Measurements from ENCODE around the gene VPS35L. TPM values are rescaled to one million over a fixed set of nuclear protein-coding genes. Genes with fewer than 3 reads are reported as not detected.
"Not testable (repeated sequence)": the region's sequence is repeated elsewhere in the genome, so short reads cannot be mapped to it uniquely, and the experiment has no call there.

VPS35L gene
- total and polyA plus RNA-seq, 10 of the 15 experiments (the other 5 are each of a cell fraction or from before 2014, with no cell fraction given) = 14.9 to 44.1 (median 26.3) TPM

DNA sequence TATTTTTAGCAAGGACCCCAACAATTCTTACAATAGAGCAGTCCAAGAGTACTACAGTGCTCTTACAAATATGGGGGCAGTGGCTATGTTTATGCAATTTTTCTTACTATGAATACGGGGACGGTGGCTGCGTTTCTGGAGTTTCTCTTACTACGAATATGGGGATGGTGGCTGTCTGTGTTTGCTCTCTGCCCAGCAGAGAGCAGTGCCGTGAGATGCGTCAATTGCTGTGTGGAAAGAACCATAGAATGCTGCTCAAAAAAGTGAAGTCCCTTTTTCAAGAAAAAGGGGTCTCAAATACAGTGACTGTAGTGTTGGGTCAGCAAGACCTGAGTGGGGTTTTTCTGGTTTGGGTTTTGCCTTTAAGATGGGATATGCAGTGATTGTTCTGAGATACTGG, 108.7 kb downstream of the VPS35L start (continued):
- TF ChIP-seq, protein P1, sequence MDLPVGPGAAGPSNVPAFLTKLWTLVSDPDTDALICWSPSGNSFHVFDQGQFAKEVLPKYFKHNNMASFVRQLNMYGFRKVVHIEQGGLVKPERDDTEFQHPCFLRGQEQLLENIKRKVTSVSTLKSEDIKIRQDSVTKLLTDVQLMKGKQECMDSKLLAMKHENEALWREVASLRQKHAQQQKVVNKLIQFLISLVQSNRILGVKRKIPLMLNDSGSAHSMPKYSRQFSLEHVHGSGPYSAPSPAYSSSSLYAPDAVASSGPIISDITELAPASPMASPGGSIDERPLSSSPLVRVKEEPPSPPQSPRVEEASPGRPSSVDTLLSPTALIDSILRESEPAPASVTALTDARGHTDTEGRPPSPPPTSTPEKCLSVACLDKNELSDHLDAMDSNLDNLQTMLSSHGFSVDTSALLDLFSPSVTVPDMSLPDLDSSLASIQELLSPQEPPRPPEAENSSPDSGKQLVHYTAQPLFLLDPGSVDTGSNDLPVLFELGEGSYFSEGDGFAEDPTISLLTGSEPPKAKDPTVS (IDR thresholded peaks at IDR 0.05; ENCODE audit: low read depth, low read length) = no peak
- TF ChIP-seq, protein P2, sequence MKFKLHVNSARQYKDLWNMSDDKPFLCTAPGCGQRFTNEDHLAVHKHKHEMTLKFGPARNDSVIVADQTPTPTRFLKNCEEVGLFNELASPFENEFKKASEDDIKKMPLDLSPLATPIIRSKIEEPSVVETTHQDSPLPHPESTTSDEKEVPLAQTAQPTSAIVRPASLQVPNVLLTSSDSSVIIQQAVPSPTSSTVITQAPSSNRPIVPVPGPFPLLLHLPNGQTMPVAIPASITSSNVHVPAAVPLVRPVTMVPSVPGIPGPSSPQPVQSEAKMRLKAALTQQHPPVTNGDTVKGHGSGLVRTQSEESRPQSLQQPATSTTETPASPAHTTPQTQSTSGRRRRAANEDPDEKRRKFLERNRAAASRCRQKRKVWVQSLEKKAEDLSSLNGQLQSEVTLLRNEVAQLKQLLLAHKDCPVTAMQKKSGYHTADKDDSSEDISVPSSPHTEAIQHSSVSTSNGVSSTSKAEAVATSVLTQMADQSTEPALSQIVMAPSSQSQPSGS (IDR thresholded peaks at IDR 0.05; ENCODE audit: low read length) = no peak
- TF ChIP-seq, protein P3, sequence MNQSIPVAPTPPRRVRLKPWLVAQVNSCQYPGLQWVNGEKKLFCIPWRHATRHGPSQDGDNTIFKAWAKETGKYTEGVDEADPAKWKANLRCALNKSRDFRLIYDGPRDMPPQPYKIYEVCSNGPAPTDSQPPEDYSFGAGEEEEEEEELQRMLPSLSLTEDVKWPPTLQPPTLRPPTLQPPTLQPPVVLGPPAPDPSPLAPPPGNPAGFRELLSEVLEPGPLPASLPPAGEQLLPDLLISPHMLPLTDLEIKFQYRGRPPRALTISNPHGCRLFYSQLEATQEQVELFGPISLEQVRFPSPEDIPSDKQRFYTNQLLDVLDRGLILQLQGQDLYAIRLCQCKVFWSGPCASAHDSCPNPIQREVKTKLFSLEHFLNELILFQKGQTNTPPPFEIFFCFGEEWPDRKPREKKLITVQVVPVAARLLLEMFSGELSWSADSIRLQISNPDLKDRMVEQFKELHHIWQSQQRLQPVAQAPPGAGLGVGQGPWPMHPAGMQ (IDR thresholded peaks at IDR 0.05; ENCODE audit: borderline replicate concordance) = no peak
- no peak for TF ChIP-seq CBX5 (IDR thresholded peaks at IDR 0.05; ENCODE audit: low read depth)
- no peak for TF ChIP-seq MTA3 (IDR thresholded peaks at IDR 0.05; ENCODE audit: borderline replicate concordance, low read length)
- TF ChIP-seq CREB1 (IDR thresholded peaks at IDR 0.05; ENCODE audit: low read depth) = no peak

DNA sequence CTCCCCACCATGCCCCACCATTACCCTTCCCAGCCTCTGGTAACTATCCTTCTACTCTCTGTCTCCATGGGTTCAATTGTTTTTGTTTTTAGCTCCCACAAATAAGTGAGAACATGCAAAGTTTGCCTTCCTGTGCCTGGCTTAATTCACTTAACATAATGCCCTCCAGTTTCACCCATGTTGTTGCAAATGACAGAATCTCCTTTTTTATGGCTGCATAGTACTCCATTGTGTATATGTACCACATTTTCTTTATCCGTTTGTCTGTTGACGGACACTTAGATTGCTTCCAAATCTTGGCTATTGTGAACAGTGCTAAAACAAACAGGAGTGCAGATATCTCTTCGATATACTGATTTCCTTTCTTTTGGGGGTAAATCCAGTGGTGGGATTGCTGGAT, 109.8 kb downstream of the VPS35L start:
- ATAC-seq; SMC1A ChIA-PET (ENCODE audit: uncharacterized antibody, unreplicated experiment); H4K20me1 ChIP-seq (ENCODE audit: control insufficient read depth, insufficient read depth); CTCF ChIA-PET; DNase-seq (ENCODE audit: low read depth, low spot score); H3K36me3 ChIP-seq (ENCODE audit: control insufficient read depth in 2 of 2, insufficient read depth in 2 of 2, low read length in 1 of 2); H3K79me2 ChIP-seq (ENCODE audit: control insufficient read depth, insufficient read depth, low read length); POLR2A ChIA-PET; H3K4me1 ChIP-seq (ENCODE audit: control insufficient read depth, insufficient read depth, low read length); intact Hi-C loops (cut with micrococcal nuclease; ENCODE audit: unreplicated experiment); BruUV-seq (replicated peaks); H3K4me3 ChIP-seq; FAIRE-seq; in situ Hi-C loops (cut with MboI); H2AFZ ChIP-seq (ENCODE audit: control insufficient read depth, low read depth, low read length); H3K4me2 ChIP-seq (ENCODE audit: control insufficient read depth, insufficient read depth); H3K9me3 ChIP-seq (replicated peaks; ENCODE audit: control insufficient read depth, insufficient read depth, low read length); H3K9ac ChIP-seq (ENCODE audit: control insufficient read depth, insufficient read depth, low read length); H3K27ac ChIP-seq (ENCODE audit: control insufficient read depth, insufficient read depth); RAD21 ChIA-PET (ENCODE audit: unreplicated experiment); H3K27me3 ChIP-seq (replicated peaks in 1 of 2; ENCODE audit: control insufficient read depth in 2 of 2, insufficient read depth in 2 of 2, low read length in 1 of 2): not testable (repeated sequence)
- 74% methylated on average over 3 of the region's 3 CpGs for WGBS (ENCODE audit: insufficient coverage, insufficient replicate concordance, low lambda C conversion rate, missing lambda C conversion rate)
